ENCODE data around the gene RAD51B.

The RAD51B gene

GRCh38 chr14:67819563-67820421 lies at the start of gene RAD51B:
Gene RAD51B (plus strand): TSS chr14:67819779.
- peak; percentile 40 for DNase-seq (ENCODE audit: low read depth, low spot score)
- Histone ChIP-seq H3K9me3 (ENCODE audit: insufficient read depth, low read length) (no peaks in the 10 kb centered on the region), H3K36me3 (ENCODE audit: insufficient read depth, insufficient read length, low read length) (peaks cover 8% of the 10 kb centered on the region), H3K9ac (ENCODE audit: insufficient read length, low read depth) (peak within 1 kb of the TSS; percentile 87), H3K27me3 (ENCODE audit: insufficient read depth, insufficient read length) (no peaks in the 10 kb centered on the region), H3K4me3 (ENCODE audit: insufficient read length, low read depth) (peak within 1 kb of the TSS; percentile 84), H3K4me1 (ENCODE audit: insufficient read depth, insufficient read length) (peaks cover 5% of the 10 kb centered on the region)
- no peak for TF ChIP-seq SUZ12 (IDR thresholded peaks at IDR 0.05; ENCODE audit: extremely low read depth, insufficient read depth, insufficient read length)
- TF ChIP-seq ZNF274 (IDR thresholded peaks at IDR 0.05; ENCODE audit: low read depth, low read length): no peak
- TF ChIP-seq YY1 (IDR thresholded peaks at IDR 0.05; ENCODE audit: insufficient read depth, insufficient read length): no peak

GRCh38 chr14:67773844-67774377 lies 45.7 kb upstream of the RAD51B start:
- Histone ChIP-seq H3K36me3 (ENCODE audit: insufficient read depth, insufficient read length, low read length) (peaks cover 79% of the 10 kb centered on the region), H3K4me1 (ENCODE audit: insufficient read depth, insufficient read length) (no peaks in the 10 kb centered on the region), H3K4me3 (ENCODE audit: insufficient read length, low read depth) (no peak overlapping the region), H3K27me3 (ENCODE audit: insufficient read depth, insufficient read length) (no peaks in the 10 kb centered on the region), H3K9ac (ENCODE audit: insufficient read length, low read depth) (no peak overlapping the region), H3K9me3 (ENCODE audit: insufficient read depth, low read length) (no peaks in the 10 kb centered on the region)
- DNase-seq (ENCODE audit: low read depth, low spot score): no peak
- TF ChIP-seq YY1 (IDR thresholded peaks at IDR 0.05; ENCODE audit: insufficient read depth, insufficient read length) (no peak), SUZ12 (IDR thresholded peaks at IDR 0.05; ENCODE audit: extremely low read depth, insufficient read depth, insufficient read length) (no peak), ZNF274 (IDR thresholded peaks at IDR 0.05; ENCODE audit: low read depth, low read length) (no peak)

- Histone ChIP-seq H3K4me1 (ENCODE audit: insufficient read depth, insufficient read length) (no peaks in the 10 kb centered on the region), H3K36me3 (ENCODE audit: insufficient read depth, insufficient read length, low read length) (peaks cover 78% of the 10 kb centered on the region), H3K9me3 (ENCODE audit: insufficient read depth, low read length) (no peaks in the 10 kb centered on the region), H3K9ac (ENCODE audit: insufficient read length, low read depth) (no peak overlapping the region), H3K27me3 (ENCODE audit: insufficient read depth, insufficient read length) (no peaks in the 10 kb centered on the region), H3K4me3 (ENCODE audit: insufficient read length, low read depth) (no peak overlapping the region)
- no peak for TF ChIP-seq SUZ12 (IDR thresholded peaks at IDR 0.05; ENCODE audit: extremely low read depth, insufficient read depth, insufficient read length)
- no peak for TF ChIP-seq YY1 (IDR thresholded peaks at IDR 0.05; ENCODE audit: insufficient read depth, insufficient read length)
- no peak for TF ChIP-seq ZNF274 (IDR thresholded peaks at IDR 0.05; ENCODE audit: low read depth, low read length)
- no peak for DNase-seq (ENCODE audit: low read depth, low spot score)
Measured at GRCh38 chr14:67776653-67777322, 42.8 kb upstream of the RAD51B start.

- no peaks in the 10 kb centered on the region for H3K9me3 ChIP-seq (ENCODE audit: insufficient read depth, low read length)
- no peaks in the 10 kb centered on the region for H3K27me3 ChIP-seq (ENCODE audit: insufficient read depth, insufficient read length)
- H3K9ac ChIP-seq (ENCODE audit: insufficient read length, low read depth): no peak overlapping the region
- H3K4me3 ChIP-seq (ENCODE audit: insufficient read length, low read depth): no peak overlapping the region
- peaks cover 75% of the 10 kb centered on the region for H3K36me3 ChIP-seq (ENCODE audit: insufficient read depth, insufficient read length, low read length)
- DNase-seq (ENCODE audit: low read depth, low spot score): no peak
- TF ChIP-seq SUZ12 (IDR thresholded peaks at IDR 0.05; ENCODE audit: extremely low read depth, insufficient read depth, insufficient read length): no peak
- TF ChIP-seq ZNF274 (IDR thresholded peaks at IDR 0.05; ENCODE audit: low read depth, low read length): no peak
- TF ChIP-seq YY1 (IDR thresholded peaks at IDR 0.05; ENCODE audit: insufficient read depth, insufficient read length): no peak
- no peaks in the 10 kb centered on the region for H3K4me1 ChIP-seq (ENCODE audit: insufficient read depth, insufficient read length)
Measured at GRCh38 chr14:67778792-67779191, 40.8 kb upstream of the RAD51B start.

GRCh38 chr14:67782090-67782489 lies 37.5 kb upstream of the RAD51B start:
- Histone ChIP-seq H3K9me3 (ENCODE audit: insufficient read depth, low read length) (no peaks in the 10 kb centered on the region), H3K4me1 (ENCODE audit: insufficient read depth, insufficient read length) (no peaks in the 10 kb centered on the region), H3K9ac (ENCODE audit: insufficient read length, low read depth) (no peak overlapping the region), H3K4me3 (ENCODE audit: insufficient read length, low read depth) (no peak overlapping the region), H3K27me3 (ENCODE audit: insufficient read depth, insufficient read length) (no peaks in the 10 kb centered on the region), H3K36me3 (ENCODE audit: insufficient read depth, insufficient read length, low read length) (peaks cover 75% of the 10 kb centered on the region)
- DNase-seq (ENCODE audit: low read depth, low spot score): no peak
- TF ChIP-seq ZNF274 (IDR thresholded peaks at IDR 0.05; ENCODE audit: low read depth, low read length) (no peak), SUZ12 (IDR thresholded peaks at IDR 0.05; ENCODE audit: extremely low read depth, insufficient read depth, insufficient read length) (no peak), YY1 (IDR thresholded peaks at IDR 0.05; ENCODE audit: insufficient read depth, insufficient read length) (no peak)

GRCh38 chr14:67784244-67784823 lies 35.2 kb upstream of the RAD51B start:
- DNase-seq (ENCODE audit: low read depth, low spot score): no peak
- no peak overlapping the region for H3K4me3 ChIP-seq (ENCODE audit: insufficient read length, low read depth)
- no peaks in the 10 kb centered on the region for H3K9me3 ChIP-seq (ENCODE audit: insufficient read depth, low read length)
- H3K36me3 ChIP-seq (ENCODE audit: insufficient read depth, insufficient read length, low read length): peaks cover 72% of the 10 kb centered on the region
- no peak for TF ChIP-seq YY1 (IDR thresholded peaks at IDR 0.05; ENCODE audit: insufficient read depth, insufficient read length)
- TF ChIP-seq SUZ12 (IDR thresholded peaks at IDR 0.05; ENCODE audit: extremely low read depth, insufficient read depth, insufficient read length): no peak
- TF ChIP-seq ZNF274 (IDR thresholded peaks at IDR 0.05; ENCODE audit: low read depth, low read length): no peak
- H3K4me1 ChIP-seq (ENCODE audit: insufficient read depth, insufficient read length): no peaks in the 10 kb centered on the region
- no peaks in the 10 kb centered on the region for H3K27me3 ChIP-seq (ENCODE audit: insufficient read depth, insufficient read length)
- no peak overlapping the region for H3K9ac ChIP-seq (ENCODE audit: insufficient read length, low read depth)
